GM23338 (cell line): Measurements from ENCODE around the gene GLP1R. TPM values are rescaled to one million over a fixed set of nuclear protein-coding genes. Genes with fewer than 3 reads are reported as not detected.

Experiments used
- ATAC-seq: fragments of 200-7000 bp; cut with Tn5 transposase; 3 replicates; pipeline ENCODE4 v1.9.1; 2020
- DNase-seq: peaks from one replicate; pipeline ENCODE4 v3.0.0-alpha.2; 2015; ENCODE audit warnings: low spot score
- H2AFZ ChIP-seq: fragments of 200-600 bp; sonication (generic); 2 replicates; pipeline ENCODE4 v1.8.0; 2016; ENCODE audit warnings: antibody characterized with exemption, mild to moderate bottlenecking, moderate library complexity
- H3F3A ChIP-seq: fragments of 200-600 bp; sonication (generic); replicated peaks from 2 replicates; pipeline ENCODE4 v1.8.0; 2017; ENCODE audit warnings: antibody characterized with exemption, mixed run types, low read depth
- H3K27ac ChIP-seq: fragments of 200-600 bp; sonication (generic); 2 replicates; pipeline ENCODE4 v1.6.1; 2016; ENCODE audit warnings: low read depth
- H3K27me3 ChIP-seq: fragments of 200-600 bp; sonication (generic); 2 replicates; pipeline ENCODE4 v1.8.0; 2016; ENCODE audit warnings: mild to moderate bottlenecking, mixed run types, moderate library complexity; ENCODE audit not compliant: insufficient read depth
- H3K36me3 ChIP-seq: fragments of 200-600 bp; sonication (generic); 2 replicates; pipeline ENCODE4 v1.8.0; 2016; ENCODE audit warnings: mild to moderate bottlenecking; ENCODE audit not compliant: insufficient read depth
- H3K4me1 ChIP-seq: fragments of 200-600 bp; sonication (generic); 2 replicates; pipeline ENCODE4 v1.8.0; 2016; ENCODE audit warnings: mild to moderate bottlenecking, moderate library complexity; ENCODE audit not compliant: insufficient read depth
- H3K4me2 ChIP-seq: fragments of 200-600 bp; sonication (generic); 2 replicates; pipeline ENCODE4 v1.7.1; 2017; ENCODE audit warnings: mixed run types
- H3K4me3 ChIP-seq: fragments of 200-600 bp; sonication (generic); 2 replicates; pipeline ENCODE4 v1.6.1; 2016; ENCODE audit warnings: mixed run types
- H3K79me2 ChIP-seq: fragments of 200-600 bp; sonication (generic); replicated peaks from 2 replicates; pipeline ENCODE4 v1.8.0; 2017; ENCODE audit warnings: mild to moderate bottlenecking; ENCODE audit not compliant: insufficient read depth
- H3K9me2 ChIP-seq: fragments of 200-600 bp; sonication (generic); 2 replicates; pipeline ENCODE4 v1.8.0; 2017; ENCODE audit not compliant: insufficient read depth
- H4K20me1 ChIP-seq: fragments of 200-600 bp; sonication (generic); replicated peaks from 2 replicates; pipeline ENCODE4 v1.8.0; 2017; ENCODE audit warnings: mild to moderate bottlenecking; ENCODE audit not compliant: insufficient read depth
- H3K27ac Mint-ChIP-seq: 2 replicates; pipeline ENCODE4 v1.8.0; 2020; ENCODE audit warnings: inconsistent platforms, mild to moderate bottlenecking, moderate library complexity, mixed read lengths
- H3K27me3 Mint-ChIP-seq: 3 replicates; pipeline ENCODE4 v1.8.0; 2022; ENCODE audit warnings: low read depth, mild to moderate bottlenecking, moderate library complexity, mixed read lengths, inconsistent platforms; ENCODE audit not compliant: insufficient read depth, poor library complexity
- H3K36me3 Mint-ChIP-seq: 3 replicates; pipeline ENCODE4 v1.8.0; 2021; ENCODE audit warnings: low read depth, mild to moderate bottlenecking, inconsistent platforms, moderate library complexity, mixed read lengths
- H3K4me1 Mint-ChIP-seq: 3 replicates; pipeline ENCODE4 v1.8.0; 2020; ENCODE audit warnings: mild to moderate bottlenecking, inconsistent platforms, mixed read lengths
- H3K4me3 Mint-ChIP-seq: 3 replicates; pipeline ENCODE4 v1.8.0; 2021; ENCODE audit warnings: moderate library complexity, mild to moderate bottlenecking, inconsistent platforms, mixed read lengths
- H3K9me3 Mint-ChIP-seq: 3 replicates; pipeline ENCODE4 v1.8.0; 2020; ENCODE audit warnings: moderate library complexity, mild to moderate bottlenecking, inconsistent platforms, mixed read lengths
- CREB1 ChIP-seq: fragments of 250-450 bp; sonication (Bioruptor Pico); IDR thresholded peaks from 2 replicates; pipeline ENCODE4 v1.5.0; 2020; ENCODE audit warnings: low read depth, mild to moderate bottlenecking, moderate library complexity
- CTCF ChIP-seq, 2 experiments: fragments of 200-600 bp in 1 of 2; sonication (generic) in 1 of 2; conservative IDR thresholded peaks; 2 replicates each; pipeline versions ENCODE4 v1.5.1 to v1.6.1; 2016 to 2017; ENCODE audit warnings: antibody characterized with exemption in 2 of 2, low read depth in 2 of 2, mild to moderate bottlenecking in 2 of 2, moderate library complexity in 1 of 2
- ETS1 ChIP-seq: IDR thresholded peaks from 2 replicates; pipeline ENCODE4 v1.6.1; 2016; ENCODE audit warnings: antibody characterized with exemption
- EZH2 ChIP-seq: fragments of 200-600 bp; sonication (generic); IDR thresholded peaks from one replicate; pipeline ENCODE4 v1.8.0; 2017; ENCODE audit warnings: antibody characterized with exemption, mild to moderate bottlenecking, low read depth; ENCODE audit not compliant: unreplicated experiment
- EZH2phosphoT487 ChIP-seq: fragments of 200-600 bp; sonication (generic); IDR thresholded peaks from one replicate; pipeline ENCODE4 v1.8.1; 2018; ENCODE audit warnings: antibody characterized with exemption; ENCODE audit not compliant: unreplicated experiment
- JUNB ChIP-seq: IDR thresholded peaks from one replicate; pipeline ENCODE4 v1.6.1; 2016; ENCODE audit warnings: antibody characterized with exemption; ENCODE audit not compliant: unreplicated experiment
- NANOG ChIP-seq: IDR thresholded peaks from 2 replicates; pipeline ENCODE4 v1.6.1; 2016; ENCODE audit warnings: antibody characterized with exemption, borderline replicate concordance
- POLR2AphosphoS5 ChIP-seq: IDR thresholded peaks from 2 replicates; pipeline ENCODE4 v1.6.1; 2016; ENCODE audit warnings: antibody characterized with exemption, low read depth
- REST ChIP-seq: IDR thresholded peaks from one replicate; pipeline ENCODE4 v1.6.1; 2018; ENCODE audit warnings: antibody characterized with exemption; ENCODE audit not compliant: unreplicated experiment
- STAT1 ChIP-seq: IDR thresholded peaks from one replicate; pipeline ENCODE4 v1.6.1; 2016; ENCODE audit warnings: antibody characterized with exemption; ENCODE audit not compliant: unreplicated experiment
- ZNF114 ChIP-seq: fragments of 250-450 bp; sonication (Bioruptor Pico); IDR thresholded peaks from 2 replicates; pipeline ENCODE4 v1.5.0; 2020; ENCODE audit warnings: mild to moderate bottlenecking, moderate library complexity
- ZNF331 ChIP-seq: fragments of 250-450 bp; sonication (Bioruptor Pico); IDR thresholded peaks from 2 replicates; pipeline ENCODE4 v1.5.0; 2020; ENCODE audit warnings: low read depth, mild to moderate bottlenecking, moderate library complexity
- ZNF462 ChIP-seq: fragments of 250-450 bp; sonication (Bioruptor Pico); IDR thresholded peaks from 2 replicates; pipeline ENCODE4 v1.5.0; 2020; ENCODE audit warnings: mild to moderate bottlenecking, moderate library complexity
- polyA plus RNA-seq: library from polyadenylated mRNA; unstranded; fragments of >200 nt; fragmentation: Nextera tagmentation; extraction: Ambion mirVana; gene quantifications from 2 replicates; pipeline ENCODE4 v1.2.1, GENCODE V29; 2016
- total RNA-seq: library from RNA; depleted of rRNA; stranded (reverse); fragments of >200 nt; shearing (Covaris generic); gene quantifications from 2 replicates; pipeline ENCODE4 v1.2.3, GENCODE V29; 2014

Gene GLP1R
- total and polyA plus RNA-seq, 2 experiments from 2014 or later = 0.42 to 3.7 TPM

- ATAC-seq = peak; percentile 20; the same call in 2 of the 3 replicates
- Histone ChIP-seq H3K4me2 (no peak overlapping the region), H3K79me2 (no peaks in the 10 kb centered on the region), H3K9me2 (no peaks in the 10 kb centered on the region), H3K4me3 (no peak overlapping the region), H3K27ac (no peak overlapping the region), H3K36me3 (no peaks in the 10 kb centered on the region), H4K20me1 (no peaks in the 10 kb centered on the region), H3F3A (no peaks in the 10 kb centered on the region), H3K27me3 (no peaks in the 10 kb centered on the region), H3K4me1 (no peaks in the 10 kb centered on the region; the same call in 1 of the 2 replicates), H2AFZ (no peak overlapping the region)
- Mint-ChIP-seq H3K27me3 (peaks cover 11% of the 10 kb centered on the region), H3K9me3 (no peaks in the 10 kb centered on the region), H3K4me1 (peaks cover 21% of the 10 kb centered on the region), H3K4me3 (no peak overlapping the region), H3K27ac (no peak overlapping the region), H3K36me3 (no peaks in the 10 kb centered on the region; the same call in 2 of the 3 replicates)
- peak; percentile 20 for DNase-seq
- TF ChIP-seq JUNB (no peak), REST (no peak), NANOG (no peak), ZNF462 (no peak), EZH2phosphoT487 (no peak), POLR2AphosphoS5 (no peak), STAT1 (no peak), ZNF114 (CRISPR knock-in tag) (no peak), CTCF (conservative IDR thresholded peaks at IDR 0.05; ENCODE audit: low read depth in 2 of 2) (no peak), CREB1 (no peak), EZH2 (no peak), ETS1 (no peak), ZNF331 (CRISPR knock-in tag) (no peak)
These were observed 33.7 kb downstream of the GLP1R start for GRCh38 chr6:39082310-39082709.
